ENCODE measurements around the gene IL1RAPL1.

IL1RAPL1 gene

GRCh38 chrX:29231800-29232199 is 644.6 kb downstream of the IL1RAPL1 start:
- Histone ChIP-seq H3K4me3 (ENCODE audit: low read length) (no peak overlapping the region), H2AFZ (ENCODE audit: low read depth, low read length) (no peak overlapping the region)

DNA sequence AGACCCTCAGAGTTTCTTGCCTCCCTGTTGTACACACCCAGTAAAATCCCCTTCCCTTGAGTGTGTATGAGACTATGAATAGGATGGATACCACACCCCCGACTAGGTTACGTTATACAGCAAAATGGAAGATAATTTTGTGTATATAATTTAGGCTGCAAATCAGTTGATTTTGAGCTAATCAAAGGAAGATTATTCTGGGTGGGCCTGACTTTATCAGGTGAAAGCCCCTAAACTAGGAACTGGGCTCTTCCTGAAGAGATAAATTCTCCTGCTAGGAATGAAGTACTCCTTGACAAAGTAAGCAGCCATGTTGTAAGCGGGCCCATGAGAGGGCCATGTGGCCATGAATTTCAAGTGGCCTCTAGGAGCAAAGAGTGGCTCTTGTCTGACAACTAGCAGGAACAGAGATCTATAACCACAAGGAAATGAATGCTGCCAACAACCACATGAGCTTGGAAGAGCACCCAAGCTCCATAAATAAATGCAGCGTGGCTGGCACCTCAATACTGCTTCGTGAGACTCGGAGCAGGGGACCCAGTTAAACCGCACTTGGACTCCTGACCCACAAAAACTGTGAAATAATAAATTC is 646.4 kb downstream of the IL1RAPL1 start:
- Histone ChIP-seq H3K9me3 (ENCODE audit: low read length) (no peaks in the 10 kb centered on the region), H2AFZ (ENCODE audit: low read depth, low read length) (no peak overlapping the region), H3K4me1 (ENCODE audit: insufficient read depth, low read length) (no peaks in the 10 kb centered on the region), H3K36me3 (ENCODE audit: insufficient read depth, low read length) (no peaks in the 10 kb centered on the region), H3K27me3 (ENCODE audit: insufficient read depth, low read length) (no peaks in the 10 kb centered on the region), H3K4me3 (ENCODE audit: low read length) (no peak overlapping the region)

More at GRCh38 chrX:29231800-29232199, 644.6 kb downstream of the IL1RAPL1 start:
- H3K27me3 ChIP-seq (ENCODE audit: insufficient read depth, low read length): no peaks in the 10 kb centered on the region
- no peaks in the 10 kb centered on the region for H3K4me1 ChIP-seq (ENCODE audit: insufficient read depth, low read length)
- no peaks in the 10 kb centered on the region for H3K36me3 ChIP-seq (ENCODE audit: insufficient read depth, low read length)
- H3K9me3 ChIP-seq (ENCODE audit: low read length): no peaks in the 10 kb centered on the region

DNA sequence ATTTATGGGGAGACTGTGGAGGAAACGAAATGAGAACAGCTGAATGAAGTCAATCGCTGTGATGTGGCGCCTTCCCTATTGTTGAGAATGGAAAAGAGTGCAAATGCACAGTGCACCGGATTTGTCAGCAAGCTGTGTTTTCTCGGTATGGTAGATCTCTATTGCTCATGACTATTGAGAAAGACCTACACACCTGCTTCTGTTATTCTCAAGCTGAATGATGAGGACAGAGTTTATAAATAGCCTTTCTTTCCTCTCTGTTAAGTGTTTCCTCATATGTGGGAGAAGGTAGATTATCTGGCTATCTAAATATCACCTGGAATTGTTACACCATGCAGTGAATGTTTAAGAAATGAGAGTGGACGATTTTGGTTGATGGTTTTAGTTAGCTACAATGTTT is 650.7 kb downstream of the IL1RAPL1 start:
- no peaks in the 10 kb centered on the region for H3K9me3 ChIP-seq (ENCODE audit: low read length)
- no peak overlapping the region for H3K4me3 ChIP-seq (ENCODE audit: low read length)
- H3K4me1 ChIP-seq (ENCODE audit: insufficient read depth, low read length): no peaks in the 10 kb centered on the region
- H3K36me3 ChIP-seq (ENCODE audit: insufficient read depth, low read length): no peaks in the 10 kb centered on the region
- H3K27me3 ChIP-seq (ENCODE audit: insufficient read depth, low read length): no peaks in the 10 kb centered on the region
- H2AFZ ChIP-seq (ENCODE audit: low read depth, low read length): no peak overlapping the region

DNA sequence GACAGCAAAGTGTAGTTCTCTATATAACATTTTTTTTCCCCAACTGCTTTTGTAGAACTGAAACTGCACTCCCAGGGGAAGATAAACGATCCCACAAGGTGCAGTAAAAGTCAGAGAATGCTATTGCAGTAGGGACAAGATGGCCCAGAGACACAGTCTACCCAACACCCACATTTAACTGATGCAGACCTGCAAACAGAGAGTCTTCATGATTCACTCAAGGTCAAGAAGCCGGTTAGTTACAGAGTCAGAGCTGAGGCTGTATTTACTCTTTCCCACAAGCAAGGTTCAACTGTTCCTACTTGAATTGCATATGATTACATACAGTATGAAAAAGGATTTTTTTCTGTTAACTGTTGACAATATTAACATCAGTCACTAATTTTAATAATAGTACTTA is 654.6 kb downstream of the IL1RAPL1 start:
- Histone ChIP-seq H2AFZ (ENCODE audit: low read depth, low read length) (no peak overlapping the region), H3K36me3 (ENCODE audit: insufficient read depth, low read length) (no peaks in the 10 kb centered on the region), H3K4me1 (ENCODE audit: insufficient read depth, low read length) (no peaks in the 10 kb centered on the region), H3K27me3 (ENCODE audit: insufficient read depth, low read length) (no peaks in the 10 kb centered on the region), H3K4me3 (ENCODE audit: low read length) (no peak overlapping the region), H3K9me3 (ENCODE audit: low read length) (no peaks in the 10 kb centered on the region)

- Histone ChIP-seq H3K4me1 (ENCODE audit: insufficient read depth, low read length) (no peaks in the 10 kb centered on the region), H3K27me3 (ENCODE audit: insufficient read depth, low read length) (no peaks in the 10 kb centered on the region), H3K4me3 (ENCODE audit: low read length) (no peak overlapping the region), H2AFZ (ENCODE audit: low read depth, low read length) (peak overlapping the region; percentile 2), H3K9me3 (ENCODE audit: low read length) (no peaks in the 10 kb centered on the region), H3K36me3 (ENCODE audit: insufficient read depth, low read length) (no peaks in the 10 kb centered on the region)
Observed at GRCh38 chrX:29242856-29243255, 655.6 kb downstream of the IL1RAPL1 start.

GRCh38 chrX:29243942-29244341 is 656.7 kb downstream of the IL1RAPL1 start:
- no peaks in the 10 kb centered on the region for H3K4me1 ChIP-seq (ENCODE audit: insufficient read depth, low read length)
- H3K27me3 ChIP-seq (ENCODE audit: insufficient read depth, low read length): no peaks in the 10 kb centered on the region
- no peaks in the 10 kb centered on the region for H3K36me3 ChIP-seq (ENCODE audit: insufficient read depth, low read length)
- no peaks in the 10 kb centered on the region for H3K9me3 ChIP-seq (ENCODE audit: low read length)
- H2AFZ ChIP-seq (ENCODE audit: low read depth, low read length): no peak overlapping the region
- H3K4me3 ChIP-seq (ENCODE audit: low read length): no peak overlapping the region

DNA sequence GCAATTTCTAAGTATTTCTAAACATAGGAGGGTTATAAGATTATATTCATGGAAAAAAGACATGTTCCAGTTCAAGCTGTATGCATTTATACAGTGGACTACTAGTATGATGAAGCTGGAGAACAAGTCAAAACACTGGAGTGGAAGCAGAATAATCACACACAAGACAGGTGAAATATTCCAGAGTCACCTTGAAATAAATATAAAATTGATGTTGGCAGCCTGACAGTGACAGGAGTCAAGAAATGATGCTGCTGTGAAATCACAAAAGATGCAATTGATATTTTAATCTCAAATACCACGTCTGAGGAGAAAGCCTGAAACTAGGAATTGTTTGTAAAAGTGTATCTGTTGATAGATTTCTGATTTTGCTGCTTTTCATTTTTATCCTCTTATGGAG is 667.3 kb downstream of the IL1RAPL1 start:
- Histone ChIP-seq H3K4me1 (ENCODE audit: insufficient read depth, low read length) (no peaks in the 10 kb centered on the region), H2AFZ (ENCODE audit: low read depth, low read length) (no peak overlapping the region), H3K36me3 (ENCODE audit: insufficient read depth, low read length) (no peaks in the 10 kb centered on the region), H3K27me3 (ENCODE audit: insufficient read depth, low read length) (no peaks in the 10 kb centered on the region), H3K4me3 (ENCODE audit: low read length) (no peak overlapping the region), H3K9me3 (ENCODE audit: low read length) (no peaks in the 10 kb centered on the region)

GRCh38 chrX:29257521-29257920 is 670.3 kb downstream of the IL1RAPL1 start:
- Histone ChIP-seq H3K9me3 (ENCODE audit: low read length) (no peaks in the 10 kb centered on the region), H3K27me3 (ENCODE audit: insufficient read depth, low read length) (no peaks in the 10 kb centered on the region), H3K36me3 (ENCODE audit: insufficient read depth, low read length) (no peaks in the 10 kb centered on the region), H3K4me3 (ENCODE audit: low read length) (no peak overlapping the region), H3K4me1 (ENCODE audit: insufficient read depth, low read length) (no peaks in the 10 kb centered on the region), H2AFZ (ENCODE audit: low read depth, low read length) (no peak overlapping the region)

- no peaks in the 10 kb centered on the region for H3K9me3 ChIP-seq (ENCODE audit: low read length)
- H3K27me3 ChIP-seq (ENCODE audit: insufficient read depth, low read length): no peaks in the 10 kb centered on the region
- no peak overlapping the region for H3K4me3 ChIP-seq (ENCODE audit: low read length)
- no peaks in the 10 kb centered on the region for H3K4me1 ChIP-seq (ENCODE audit: insufficient read depth, low read length)
- no peak overlapping the region for H2AFZ ChIP-seq (ENCODE audit: low read depth, low read length)
- no peaks in the 10 kb centered on the region for H3K36me3 ChIP-seq (ENCODE audit: insufficient read depth, low read length)
Observed at GRCh38 chrX:29269390-29269789, 682.1 kb downstream of the IL1RAPL1 start.

DNA sequence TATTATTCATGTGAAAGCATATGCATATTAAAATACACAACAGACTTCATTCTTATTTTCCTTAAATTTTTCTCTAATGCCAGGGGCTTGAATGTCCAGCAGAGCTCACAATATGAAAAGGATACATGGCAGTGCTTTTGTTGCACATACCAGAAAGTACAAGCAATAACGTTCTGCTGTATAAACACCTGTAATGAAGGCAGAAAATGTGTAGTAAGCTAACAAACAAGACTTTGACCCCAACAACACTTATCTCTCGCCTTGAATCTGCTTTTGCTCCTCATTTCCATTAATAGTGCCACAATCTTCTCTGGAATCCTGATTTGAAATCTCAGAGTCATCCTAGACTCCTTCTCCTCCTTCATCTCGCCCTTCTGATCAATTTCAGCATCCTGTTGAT is 687.3 kb downstream of the IL1RAPL1 start:
- Histone ChIP-seq H3K4me1 (ENCODE audit: insufficient read depth, low read length) (no peaks in the 10 kb centered on the region), H3K36me3 (ENCODE audit: insufficient read depth, low read length) (no peaks in the 10 kb centered on the region), H3K9me3 (ENCODE audit: low read length) (no peaks in the 10 kb centered on the region), H2AFZ (ENCODE audit: low read depth, low read length) (no peak overlapping the region), H3K27me3 (ENCODE audit: insufficient read depth, low read length) (no peaks in the 10 kb centered on the region), H3K4me3 (ENCODE audit: low read length) (no peak overlapping the region)

- H3K36me3 ChIP-seq (ENCODE audit: insufficient read depth, low read length): no peaks in the 10 kb centered on the region
- no peaks in the 10 kb centered on the region for H3K27me3 ChIP-seq (ENCODE audit: insufficient read depth, low read length)
- no peak overlapping the region for H3K4me3 ChIP-seq (ENCODE audit: low read length)
- H3K4me1 ChIP-seq (ENCODE audit: insufficient read depth, low read length): no peaks in the 10 kb centered on the region
- H2AFZ ChIP-seq (ENCODE audit: low read depth, low read length): no peak overlapping the region
- H3K9me3 ChIP-seq (ENCODE audit: low read length): no peaks in the 10 kb centered on the region
Observed at GRCh38 chrX:29275928-29276327, 688.7 kb downstream of the IL1RAPL1 start.

DNA sequence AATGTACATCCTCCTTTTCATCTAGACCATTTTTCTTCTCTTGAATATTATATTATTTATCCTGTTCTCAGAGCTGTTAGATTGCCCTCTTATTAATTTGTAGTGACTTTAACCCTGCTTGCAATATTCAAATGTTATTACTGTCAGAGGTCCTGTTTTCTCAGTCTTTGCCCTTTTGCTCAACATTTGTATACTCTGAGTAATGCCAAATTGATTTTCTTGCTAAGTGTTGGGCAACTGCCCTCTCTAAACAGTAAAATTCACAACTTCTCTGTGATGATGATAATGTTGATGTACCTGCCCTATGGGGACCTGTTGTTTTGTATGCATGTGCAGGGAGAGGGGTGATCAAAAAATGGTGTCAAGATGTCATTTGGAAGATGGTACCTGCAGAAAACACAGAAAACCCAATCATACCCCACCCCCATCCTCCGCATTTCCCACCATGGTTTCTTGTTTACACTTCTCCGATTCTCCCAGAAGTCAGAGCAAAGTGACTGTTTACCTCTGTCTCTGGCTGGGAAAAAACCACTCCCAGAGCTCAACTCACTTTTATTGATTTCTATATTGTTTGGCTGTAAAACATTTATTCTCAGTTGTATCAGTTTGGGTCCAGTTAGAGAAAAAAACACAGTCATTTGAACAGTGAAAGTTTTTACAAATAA is 694.0 kb downstream of the IL1RAPL1 start:
- no peak overlapping the region for H3K4me3 ChIP-seq (ENCODE audit: low read length)
- H3K36me3 ChIP-seq (ENCODE audit: insufficient read depth, low read length): no peaks in the 10 kb centered on the region
- no peak overlapping the region for H2AFZ ChIP-seq (ENCODE audit: low read depth, low read length)
- no peaks in the 10 kb centered on the region for H3K9me3 ChIP-seq (ENCODE audit: low read length)
- H3K27me3 ChIP-seq (ENCODE audit: insufficient read depth, low read length): no peaks in the 10 kb centered on the region
- H3K4me1 ChIP-seq (ENCODE audit: insufficient read depth, low read length): no peaks in the 10 kb centered on the region

DNA sequence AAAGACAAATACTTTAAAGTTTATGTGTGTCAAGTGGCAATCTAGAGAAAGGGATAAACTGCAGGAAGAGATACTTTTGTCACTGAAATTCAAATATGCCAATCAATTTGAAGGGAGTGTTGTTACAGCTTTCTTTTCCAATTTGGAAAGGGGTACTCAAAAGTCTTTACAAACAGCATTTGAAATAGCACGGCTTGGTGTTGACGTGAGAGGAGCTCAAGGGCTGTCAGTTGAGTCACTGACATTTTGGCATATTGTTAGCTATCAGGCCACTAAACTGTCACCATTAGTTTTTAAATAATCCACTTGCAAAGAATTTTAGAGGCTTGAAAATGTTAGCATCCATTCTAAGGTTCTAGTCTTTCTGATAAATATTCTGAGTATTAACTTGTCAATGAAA is 698.4 kb downstream of the IL1RAPL1 start:
- H3K36me3 ChIP-seq (ENCODE audit: insufficient read depth, low read length): no peaks in the 10 kb centered on the region
- H2AFZ ChIP-seq (ENCODE audit: low read depth, low read length): no peak overlapping the region
- no peak overlapping the region for H3K4me3 ChIP-seq (ENCODE audit: low read length)
- no peaks in the 10 kb centered on the region for H3K4me1 ChIP-seq (ENCODE audit: insufficient read depth, low read length)
- H3K27me3 ChIP-seq (ENCODE audit: insufficient read depth, low read length): no peaks in the 10 kb centered on the region
- no peaks in the 10 kb centered on the region for H3K9me3 ChIP-seq (ENCODE audit: low read length)
